HCT116 (cell line): ENCODE measurements around the gene GTF2H2C. TPM values are rescaled to one million over a fixed set of nuclear protein-coding genes. Genes with fewer than 3 reads are reported as not detected.
A peak's percentile ranks its signal among the peaks of the same experiment; 100 is the strongest.

Experiments used
- ATAC-seq: fragments of 200-7000 bp; cut with Tn5 transposase; 2 replicates; pipeline ENCODE4 v1.9.1; 2020; ENCODE audit warnings: mild to moderate bottlenecking, moderate library complexity
- BruUV-seq: library from RNA; stranded (reverse); fragments of 400-500 nt; replicated peaks from 2 replicates; lab custom pipeline; 2021; lab: Mats Ljungman, UMichigan
- CTCF ChIA-PET: fragments of 300-600 bp; sonication (Branson Sonifier 250); formaldehyde crosslinking; loops from one replicate; lab custom pipeline; 2021; ENCODE audit warnings: antibody characterized with exemption; lab: Charles Lee
- POLR2A ChIA-PET: fragments of 300-600, 350-600 bp; sonication (Branson Sonifier 250); formaldehyde crosslinking; loops from one replicate; lab custom pipeline; 2021; ENCODE audit warnings: antibody characterized with exemption; lab: Charles Lee
- RAD21 ChIA-PET, 2 experiments: fragments of 300-600 bp; sonication (Branson Sonifier 250); formaldehyde crosslinking; loops; one replicate each; lab custom pipeline; 2023; ENCODE audit warnings: low total read pairs in 2 of 2; ENCODE audit not compliant: uncharacterized antibody in 2 of 2, unreplicated experiment in 2 of 2, low non-redundant PET in 1 of 2; lab: Charles Lee
- DNase-seq: peaks from one replicate; pipeline ENCODE4 v3.0.0-alpha.2; 2010; ENCODE audit warnings: low read depth, low spot score
- H2AFZ ChIP-seq: fragments of 200-600 bp; shearing (Covaris generic), sonication (generic); 2 replicates; pipeline ENCODE4 v1.6.1; 2017; ENCODE audit warnings: low read depth, mixed run types, mixed read lengths, antibody characterized with exemption, low read length; ENCODE audit not compliant: poor library complexity, severe bottlenecking
- H3K27ac ChIP-seq: 2 replicates; pipeline ENCODE4 v1.5.1; 2012; ENCODE audit warnings: low read depth, low read length
- H3K27me3 ChIP-seq: fragments of 200-600 bp; sonication (generic); 2 replicates; pipeline ENCODE4 v1.6.1; 2016; ENCODE audit warnings: mixed run types, low read length, mixed read lengths; ENCODE audit not compliant: insufficient read depth
- H3K36me3 ChIP-seq, 2 experiments: fragments of 200-500 bp in 1 of 2; fragments of 200-600 bp in 1 of 2; sonication (Bioruptor generic) in 1 of 2; sonication (generic) in 1 of 2; 2 replicates each; pipeline versions ENCODE4 v1.5.1 to v1.6.1; 2014 to 2016; ENCODE audit warnings: low read length in 2 of 2, inconsistent platforms in 1 of 2, mixed read lengths in 1 of 2, mixed run types in 1 of 2; ENCODE audit not compliant: insufficient read depth in 2 of 2, control insufficient read depth in 1 of 2
- H3K4me1 ChIP-seq, 2 experiments: fragments of 200-600 bp in 1 of 2; sonication (generic) in 1 of 2; 2 replicates each; pipeline versions ENCODE4 v1.5.1 to v1.6.1; 2012 to 2017; ENCODE audit warnings: low read length in 2 of 2, inconsistent platforms in 1 of 2, mild to moderate bottlenecking in 1 of 2, mixed read lengths in 1 of 2, mixed run types in 1 of 2, moderate library complexity in 1 of 2; ENCODE audit not compliant: insufficient read depth in 2 of 2, control insufficient read depth in 1 of 2
- H3K4me2 ChIP-seq: fragments of 200-600 bp; sonication (generic); 2 replicates; pipeline ENCODE4 v1.6.1; 2017; ENCODE audit warnings: mixed run types, low read length, mixed read lengths
- H3K4me3 ChIP-seq, 2 experiments: fragments of 200-600 bp in 1 of 2; sonication (generic) in 1 of 2; replicated peaks in 1 of 2; 2 replicates each; pipeline ENCODE4 v1.5.1; 2011 to 2016; ENCODE audit warnings: low read length in 2 of 2, control low read depth in 1 of 2, low read depth in 1 of 2, mild to moderate bottlenecking in 1 of 2, mixed read lengths in 1 of 2, mixed run types in 1 of 2
- H3K79me2 ChIP-seq: fragments of 200-600 bp; sonication (generic); 2 replicates; pipeline ENCODE4 v1.6.1; 2017; ENCODE audit warnings: mild to moderate bottlenecking, mixed run types, low read length, moderate library complexity, mixed read lengths; ENCODE audit not compliant: insufficient read depth
- H3K9ac ChIP-seq: fragments of 200-600 bp; sonication (generic); 2 replicates; pipeline ENCODE4 v1.6.1; 2016; ENCODE audit warnings: low read length, mixed read lengths
- H3K9me2 ChIP-seq: fragments of 200-600 bp; sonication (generic), shearing (Covaris generic); 2 replicates; pipeline ENCODE4 v1.6.1; 2017; ENCODE audit warnings: mixed run types, mild to moderate bottlenecking, moderate library complexity; ENCODE audit not compliant: insufficient read depth
- H3K9me3 ChIP-seq, 2 experiments: fragments of 200-500 bp in 1 of 2; fragments of 200-600 bp in 1 of 2; sonication (Bioruptor generic) in 1 of 2; sonication (generic) in 1 of 2; 2 replicates each; pipeline ENCODE4 v1.6.1; 2014 to 2017; ENCODE audit warnings: low read length in 2 of 2, mixed read lengths in 2 of 2, inconsistent platforms in 1 of 2, low read depth in 1 of 2, mild to moderate bottlenecking in 1 of 2, mixed run types in 1 of 2, moderate library complexity in 1 of 2; ENCODE audit not compliant: control insufficient read depth in 1 of 2, insufficient read depth in 1 of 2
- H4K20me1 ChIP-seq: fragments of 200-600 bp; sonication (generic), shearing (Covaris generic); 2 replicates; pipeline ENCODE4 v1.6.1; 2017; ENCODE audit warnings: mixed run types, mild to moderate bottlenecking, moderate library complexity; ENCODE audit not compliant: insufficient read depth
- CBX3 ChIP-seq: IDR thresholded peaks from 2 replicates; pipeline ENCODE4 v1.6.1; 2012; ENCODE audit warnings: low read depth
- CTCF ChIP-seq, 3 experiments: fragments of 200-600 bp in 1 of 3; sonication (generic) in 1 of 3; IDR thresholded peaks in 2 of 3; conservative IDR thresholded peaks in 1 of 3; 2 replicates each; pipeline ENCODE4 v1.5.1; 2012 to 2017; ENCODE audit warnings: low read depth in 2 of 3, low read length in 2 of 3, antibody characterized with exemption in 1 of 3, borderline replicate concordance in 1 of 3, control low read depth in 1 of 3, mild to moderate bottlenecking in 1 of 3, mixed read lengths in 1 of 3, mixed run types in 1 of 3, moderate library complexity in 1 of 3; ENCODE audit not compliant: insufficient read depth in 1 of 3
- ELF1 ChIP-seq: IDR thresholded peaks from 2 replicates; pipeline ENCODE4 v1.6.1; 2012; ENCODE audit warnings: low read depth, borderline replicate concordance
- EZH2 ChIP-seq: fragments of 200-600 bp; sonication (generic); IDR thresholded peaks from 2 replicates; pipeline ENCODE4 v1.6.1; 2017; ENCODE audit warnings: antibody characterized with exemption, mixed run types
- EZH2phosphoT487 ChIP-seq: fragments of 200-600 bp; IDR thresholded peaks from 2 replicates; pipeline ENCODE4 v1.6.1; 2018; ENCODE audit warnings: antibody characterized with exemption, borderline replicate concordance
- POLR2A ChIP-seq: IDR thresholded peaks from 2 replicates; pipeline ENCODE4 v1.7.0; 2011; ENCODE audit warnings: borderline replicate concordance; ENCODE audit not compliant: insufficient read depth, insufficient read length; ENCODE audit errors: extremely low read depth
- POLR2AphosphoS5 ChIP-seq: IDR thresholded peaks from 2 replicates; pipeline ENCODE4 v1.6.1; 2011; ENCODE audit warnings: mild to moderate bottlenecking, low read depth, low read length, moderate library complexity
- SIN3A ChIP-seq: IDR thresholded peaks from 2 replicates; pipeline ENCODE4 v1.6.1; 2012; ENCODE audit warnings: low read depth
- SP1 ChIP-seq: IDR thresholded peaks from 2 replicates; pipeline ENCODE4 v1.6.1; 2012; ENCODE audit warnings: low read depth
- SRF ChIP-seq: IDR thresholded peaks from 2 replicates; pipeline ENCODE4 v1.6.1; 2012; ENCODE audit warnings: low read depth
- TCF7L2 ChIP-seq: IDR thresholded peaks from 2 replicates; pipeline ENCODE4 v1.7.0; 2011; ENCODE audit warnings: borderline replicate concordance, inconsistent platforms; ENCODE audit not compliant: insufficient read depth, insufficient read length; ENCODE audit errors: extremely low read depth
- ZBTB33 ChIP-seq: IDR thresholded peaks from 2 replicates; pipeline ENCODE4 v1.6.1; 2011; ENCODE audit warnings: mild to moderate bottlenecking, low read length, moderate library complexity; ENCODE audit not compliant: insufficient replicate concordance; ENCODE audit errors: extremely low read depth
- ZNF274 ChIP-seq: fragments of 200-500 bp; sonication (Bioruptor generic); IDR thresholded peaks from 2 replicates; pipeline ENCODE4 v1.6.1; 2014; ENCODE audit warnings: mild to moderate bottlenecking, low read depth, low read length, inconsistent platforms
- intact Hi-C: fragments of 100-400 bp; cut with micrococcal nuclease; formaldehyde crosslinking; loops from 2 replicates; pipeline ENCODE4 v1.10.0; 2022
- total RNA-seq: library from RNA; stranded (reverse); gene quantifications from one replicate; pipeline ENCODE4 v1.2.1, GENCODE V29; 2021; ENCODE audit not compliant: unreplicated experiment
- TF ChIP-seq, protein P1 (sequence below): IDR thresholded peaks from 2 replicates; pipeline ENCODE4 v1.6.1; 2012

The GTF2H2C gene
- total RNA-seq, 1 experiment from 2014 or later, result 65.2 TPM

DNA sequence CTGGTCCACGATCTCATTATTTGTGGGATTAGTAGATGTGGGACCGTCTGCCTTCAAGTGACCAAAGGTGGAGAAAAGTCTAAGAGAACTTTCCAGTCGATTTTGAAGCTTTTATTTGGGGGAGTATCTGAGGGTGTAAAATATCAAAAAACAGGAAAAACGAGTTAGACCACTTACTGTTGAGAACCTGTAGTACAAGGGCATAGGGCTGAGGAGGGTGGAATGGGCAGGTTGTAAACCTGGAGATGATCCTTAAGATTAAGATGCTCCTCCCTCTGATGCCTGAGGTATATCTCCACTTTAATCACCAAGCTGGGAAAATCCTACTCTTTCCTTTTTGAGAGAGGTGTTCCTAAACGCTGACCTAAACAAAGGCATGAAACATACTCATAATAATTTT is 32.0 kb upstream of the GTF2H2C start:
- H3K36me3 ChIP-seq, result no peaks in the 10 kb centered on the region
- H3K79me2 ChIP-seq, result peaks cover 17% of the 10 kb centered on the region
- TF ChIP-seq SRF (no peak), ZNF274 (no peak), ELF1 (no peak), EZH2 (no peak), EZH2phosphoT487 (no peak), POLR2AphosphoS5 (no peak), POLR2A (no peak), SP1 (peak; percentile 63), CTCF (IDR thresholded peaks at IDR 0.05 in 2 of 3, conservative IDR thresholded peaks at IDR 0.05 in 1 of 3; ENCODE audit: borderline replicate concordance in 1 of 3, insufficient read depth in 1 of 3, low read depth in 2 of 3, low read length in 2 of 3) (no peak), CBX3 (peak; percentile 40; the same call in 1 of the 2 replicates), TCF7L2 (no peak), ZBTB33 (no peak), SIN3A (no peak)
- TF ChIP-seq, protein P1, sequence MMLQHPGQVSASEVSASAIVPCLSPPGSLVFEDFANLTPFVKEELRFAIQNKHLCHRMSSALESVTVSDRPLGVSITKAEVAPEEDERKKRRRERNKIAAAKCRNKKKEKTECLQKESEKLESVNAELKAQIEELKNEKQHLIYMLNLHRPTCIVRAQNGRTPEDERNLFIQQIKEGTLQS, result no peak
- BruUV-seq, result no TSS peak
- no peaks in the 10 kb centered on the region for H3K9me3 ChIP-seq
- peak overlapping the region; percentile 57 for H3K4me2 ChIP-seq
- no peaks in the 10 kb centered on the region for H4K20me1 ChIP-seq
- DNase-seq, result peak; percentile 27
- no peak overlapping the region for H3K27ac ChIP-seq
- ChIA-PET RAD21 (no interaction called here), CTCF (no interaction called here), POLR2A (no interaction called here)
- peak; percentile 85 for ATAC-seq
- H3K27me3 ChIP-seq, result no peaks in the 10 kb centered on the region
- intact Hi-C loops, result no loop called here
- peaks cover 16 to 23% of the 10 kb centered on the region in 2 experiments for H3K4me1 ChIP-seq
- H2AFZ ChIP-seq, result no peak overlapping the region
- H3K9ac ChIP-seq, result no peak overlapping the region
- no peak overlapping the region for H3K4me3 ChIP-seq
- no peaks in the 10 kb centered on the region for H3K9me2 ChIP-seq
